Gastroesophageal sphincter (tissue), 4 donors: ENCODE results near the gene WNT3A. TPM values are rescaled to one million over a fixed set of nuclear protein-coding genes. Genes with fewer than 3 reads are reported as not detected.

Source experiments
- ATAC-seq: fragments of 150-250 bp; one replicate; pipeline ENCODE4 v1.9.1; 2016; ENCODE audit warnings: mild to moderate bottlenecking, moderate library complexity
- H3K27ac ChIP-seq, 4 donors: fragments of 200-600 bp; sonication (generic) in 3 of 4; 1 replicate in 3 of 4; 2 replicates in 1 of 4; pipeline ENCODE4 v1.5.1; 2016 to 2019
- H3K27me3 ChIP-seq: fragments of 200-600 bp; sonication (generic); one replicate; pipeline ENCODE4 v1.5.1; 2019
- H3K36me3 ChIP-seq, 2 donors: fragments of 200-600 bp; sonication (generic); one replicate each; pipeline ENCODE4 v1.5.1; 2019; ENCODE audit warnings: control low read depth in 1 of 2
- H3K4me1 ChIP-seq, 3 donors: fragments of 200-600 bp; sonication (generic); 1 replicate in 2 of 3; 2 replicates in 1 of 3; pipeline ENCODE4 v1.5.1; 2016 to 2019; ENCODE audit warnings: control low read depth in 2 of 3
- H3K4me3 ChIP-seq, 2 donors: fragments of 200-600 bp; sonication (generic); one replicate each; pipeline ENCODE4 v1.5.1; 2019; ENCODE audit warnings: mild to moderate bottlenecking in 1 of 2, moderate library complexity in 1 of 2
- H3K9me3 ChIP-seq, 3 donors: fragments of 200-600 bp; sonication (generic); one replicate each; pipeline ENCODE4 v1.5.1; 2017 to 2019; ENCODE audit warnings: control low read depth in 2 of 3
- EP300 ChIP-seq: sonication (generic); formaldehyde crosslinking; IDR thresholded peaks from one replicate; pipeline ENCODE4 v1.6.1; 2017; ENCODE audit warnings: antibody characterized with exemption, mild to moderate bottlenecking
- POLR2A ChIP-seq, 2 donors: fragments of 450-650 bp; IDR thresholded peaks; one replicate each; pipeline ENCODE4 v1.6.1; 2017; ENCODE audit warnings: antibody characterized with exemption in 2 of 2, mild to moderate bottlenecking in 2 of 2, moderate library complexity in 1 of 2
- POLR2AphosphoS5 ChIP-seq: sonication (generic); formaldehyde crosslinking; IDR thresholded peaks from one replicate; pipeline ENCODE4 v1.6.1; 2017; ENCODE audit warnings: antibody characterized with exemption
- WGBS, 2 donors: methylation state at CpG; one replicate each; pipeline ENCODE4 v1.1.5; 2018; ENCODE audit warnings: low coverage in 1 of 2; 5-methylcytosine and 5-hydroxymethylcytosine counted together
- total RNA-seq, 4 donors: library from RNA; depleted of rRNA; stranded (reverse); fragments of >200 nt; gene quantifications; one replicate each; pipeline ENCODE4 v1.1.0, GENCODE V29; 2016
- TF ChIP-seq, protein P1 (sequence below), 4 experiments: fragments of 200-600 bp in 2 of 4; fragments of 450-650 bp in 2 of 4; sonication (generic) in 1 of 4; IDR thresholded peaks; one replicate each; pipeline ENCODE4 v1.5.1; 2017 to 2019; ENCODE audit warnings: antibody characterized with exemption in 4 of 4, mild to moderate bottlenecking in 2 of 4, moderate library complexity in 2 of 4

WNT3A gene
- total RNA-seq, 4 donors from 2014 or later = not detected

DNA sequence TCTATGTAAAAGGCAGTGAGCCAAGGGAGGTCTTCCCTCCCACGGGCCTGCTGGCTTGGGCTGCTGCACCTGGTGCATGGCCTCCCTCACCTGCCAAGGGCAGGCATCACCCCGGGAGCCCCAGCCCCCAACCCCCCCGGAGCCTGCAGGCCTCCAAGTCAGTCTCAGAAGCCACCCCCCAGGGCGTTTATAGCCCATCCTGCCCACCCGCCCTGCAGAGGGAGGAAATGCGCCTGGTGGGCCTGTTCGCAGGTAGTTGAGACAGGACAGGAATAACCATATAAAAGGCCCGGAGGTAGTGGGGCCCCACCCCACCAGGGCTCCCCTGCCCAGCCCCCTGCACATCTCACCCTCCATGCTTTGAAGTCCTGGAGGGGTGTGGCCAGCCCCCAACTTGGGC is 57.5 kb downstream of the WNT3A start:
- H3K4me3 ChIP-seq = no peak overlapping the region
- no peak overlapping the region for H3K27ac ChIP-seq
- no peak for TF ChIP-seq POLR2AphosphoS5
- TF ChIP-seq POLR2A (IDR thresholded peaks at IDR 0.05) = no peak
- no peak for TF ChIP-seq EP300
- TF ChIP-seq, protein P1, sequence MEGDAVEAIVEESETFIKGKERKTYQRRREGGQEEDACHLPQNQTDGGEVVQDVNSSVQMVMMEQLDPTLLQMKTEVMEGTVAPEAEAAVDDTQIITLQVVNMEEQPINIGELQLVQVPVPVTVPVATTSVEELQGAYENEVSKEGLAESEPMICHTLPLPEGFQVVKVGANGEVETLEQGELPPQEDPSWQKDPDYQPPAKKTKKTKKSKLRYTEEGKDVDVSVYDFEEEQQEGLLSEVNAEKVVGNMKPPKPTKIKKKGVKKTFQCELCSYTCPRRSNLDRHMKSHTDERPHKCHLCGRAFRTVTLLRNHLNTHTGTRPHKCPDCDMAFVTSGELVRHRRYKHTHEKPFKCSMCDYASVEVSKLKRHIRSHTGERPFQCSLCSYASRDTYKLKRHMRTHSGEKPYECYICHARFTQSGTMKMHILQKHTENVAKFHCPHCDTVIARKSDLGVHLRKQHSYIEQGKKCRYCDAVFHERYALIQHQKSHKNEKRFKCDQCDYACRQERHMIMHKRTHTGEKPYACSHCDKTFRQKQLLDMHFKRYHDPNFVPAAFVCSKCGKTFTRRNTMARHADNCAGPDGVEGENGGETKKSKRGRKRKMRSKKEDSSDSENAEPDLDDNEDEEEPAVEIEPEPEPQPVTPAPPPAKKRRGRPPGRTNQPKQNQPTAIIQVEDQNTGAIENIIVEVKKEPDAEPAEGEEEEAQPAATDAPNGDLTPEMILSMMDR (IDR thresholded peaks at IDR 0.05) = no peak
- ATAC-seq = no peak
- H3K36me3 ChIP-seq = no peaks in the 10 kb centered on the region
- H3K9me3 ChIP-seq = no peaks in the 10 kb centered on the region
- peaks cover 0 to 18% (median 10%) of the 10 kb centered on the region in 3 donors for H3K4me1 ChIP-seq
- no CpG with 5 or more reads among the region's 8 CpGs for WGBS, 2 donors
- peaks cover 100% of the 10 kb centered on the region for H3K27me3 ChIP-seq

- ATAC-seq = no peak
- 73% methylated on average over 4 of the region's 15 CpGs; no CpG with 5 or more reads in 1 of the 2 donors for WGBS, 2 donors
- H3K27me3 ChIP-seq = peaks cover 100% of the 10 kb centered on the region
Measured at GRCh38 chr1:228064741-228065542, 58.1 kb downstream of the WNT3A start.

GRCh38 chr1:228065543-228066347 is 58.9 kb downstream of the WNT3A start:
- H3K4me3 ChIP-seq = no peak overlapping the region
- peaks cover 99% of the 10 kb centered on the region for H3K27me3 ChIP-seq
- no peak for ATAC-seq
- peaks cover 0 to 4% (median 2%) of the 10 kb centered on the region in 3 donors for H3K4me1 ChIP-seq
- no peaks in the 10 kb centered on the region for H3K36me3 ChIP-seq
- no peak overlapping the region for H3K27ac ChIP-seq
- TF ChIP-seq POLR2A (IDR thresholded peaks at IDR 0.05) (no peak), POLR2AphosphoS5 (no peak), EP300 (no peak)
- TF ChIP-seq, protein P1 (IDR thresholded peaks at IDR 0.05) = no peak
- WGBS, 2 donors = 80 to 100% methylated on average over 1 to 2 of the region's 15 CpGs
- no peaks in the 10 kb centered on the region for H3K9me3 ChIP-seq

More at GRCh38 chr1:228064741-228065542, 58.1 kb downstream of the WNT3A start:
- no peaks in the 10 kb centered on the region for H3K36me3 ChIP-seq
- H3K9me3 ChIP-seq = no peaks in the 10 kb centered on the region
- TF ChIP-seq POLR2AphosphoS5 = no peak
- TF ChIP-seq, protein P1 (IDR thresholded peaks at IDR 0.05) = no peak
- TF ChIP-seq POLR2A (IDR thresholded peaks at IDR 0.05) = no peak
- no peak for TF ChIP-seq EP300
- no peak overlapping the region for H3K27ac ChIP-seq
- no peak overlapping the region for H3K4me3 ChIP-seq
- H3K4me1 ChIP-seq = peaks cover 0 to 12% (median 10%) of the 10 kb centered on the region in 3 donors

GRCh38 chr1:228066416-228066815 is 59.6 kb downstream of the WNT3A start:
- 39 to 50% methylated on average over 1 to 3 of the region's 4 CpGs for WGBS, 2 donors
- Histone ChIP-seq H3K36me3 (no peaks in the 10 kb centered on the region), H3K27me3 (peaks cover 99% of the 10 kb centered on the region), H3K4me1 (no peaks in the 10 kb centered on the region), H3K4me3 (no peak overlapping the region), H3K9me3 (no peaks in the 10 kb centered on the region), H3K27ac (no peak overlapping the region)
- TF ChIP-seq, protein P1 (IDR thresholded peaks at IDR 0.05) = no peak
- no peak for ATAC-seq
